ENCODE results near the gene RNASEL.
"Not testable (repeated sequence)": the region's sequence is repeated elsewhere in the genome, so short reads cannot be mapped to it uniquely, and the experiment has no call there.

The RNASEL gene

GRCh38 chr1:182533896-182534295, 55.2 kb downstream of the RNASEL start:
- no peaks in the 10 kb centered on the region for H3K36me3 ChIP-seq (ENCODE audit: control insufficient read depth in 2 of 2, insufficient read depth in 1 of 2, low read length in 2 of 2)
- H3K4me1 ChIP-seq (ENCODE audit: control insufficient read depth, insufficient read depth, low read length): no peaks in the 10 kb centered on the region
- H3K9me3 ChIP-seq (ENCODE audit: control insufficient read depth, insufficient read depth, low read depth, low read length): no peaks in the 10 kb centered on the region
- ChIA-PET POLR2A (no interaction called here), CTCF (interaction anchor here (2.6 kb wide), 1 partner anchor 251 kb away, joined by 7 read pairs; no protein-coding TSS in a partner anchor)
- H3K27ac ChIP-seq (ENCODE audit: extremely low read depth, low read depth, low read length): no peak overlapping the region
- TF ChIP-seq ZNF510 (tag by site-specific recombination; IDR thresholded peaks at IDR 0.05; ENCODE audit: insufficient replicate concordance): no peak
- TF ChIP-seq, protein P1, sequence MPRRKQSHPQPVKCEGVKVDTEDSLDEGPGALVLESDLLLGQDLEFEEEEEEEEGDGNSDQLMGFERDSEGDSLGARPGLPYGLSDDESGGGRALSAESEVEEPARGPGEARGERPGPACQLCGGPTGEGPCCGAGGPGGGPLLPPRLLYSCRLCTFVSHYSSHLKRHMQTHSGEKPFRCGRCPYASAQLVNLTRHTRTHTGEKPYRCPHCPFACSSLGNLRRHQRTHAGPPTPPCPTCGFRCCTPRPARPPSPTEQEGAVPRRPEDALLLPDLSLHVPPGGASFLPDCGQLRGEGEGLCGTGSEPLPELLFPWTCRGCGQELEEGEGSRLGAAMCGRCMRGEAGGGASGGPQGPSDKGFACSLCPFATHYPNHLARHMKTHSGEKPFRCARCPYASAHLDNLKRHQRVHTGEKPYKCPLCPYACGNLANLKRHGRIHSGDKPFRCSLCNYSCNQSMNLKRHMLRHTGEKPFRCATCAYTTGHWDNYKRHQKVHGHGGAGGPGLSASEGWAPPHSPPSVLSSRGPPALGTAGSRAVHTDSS (tag by site-specific recombination; IDR thresholded peaks at IDR 0.05): no peak
- no peak for TF ChIP-seq ZNF623 (tag by site-specific recombination; IDR thresholded peaks at IDR 0.05)
- TF ChIP-seq, protein P2, sequence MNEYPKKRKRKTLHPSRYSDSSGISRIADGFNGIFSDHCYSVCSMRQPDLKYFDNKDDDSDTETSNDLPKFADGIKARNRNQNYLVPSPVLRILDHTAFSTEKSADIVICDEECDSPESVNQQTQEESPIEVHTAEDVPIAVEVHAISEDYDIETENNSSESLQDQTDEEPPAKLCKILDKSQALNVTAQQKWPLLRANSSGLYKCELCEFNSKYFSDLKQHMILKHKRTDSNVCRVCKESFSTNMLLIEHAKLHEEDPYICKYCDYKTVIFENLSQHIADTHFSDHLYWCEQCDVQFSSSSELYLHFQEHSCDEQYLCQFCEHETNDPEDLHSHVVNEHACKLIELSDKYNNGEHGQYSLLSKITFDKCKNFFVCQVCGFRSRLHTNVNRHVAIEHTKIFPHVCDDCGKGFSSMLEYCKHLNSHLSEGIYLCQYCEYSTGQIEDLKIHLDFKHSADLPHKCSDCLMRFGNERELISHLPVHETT (tag by site-specific recombination; IDR thresholded peaks at IDR 0.05): no peak
- TF ChIP-seq, protein P3, sequence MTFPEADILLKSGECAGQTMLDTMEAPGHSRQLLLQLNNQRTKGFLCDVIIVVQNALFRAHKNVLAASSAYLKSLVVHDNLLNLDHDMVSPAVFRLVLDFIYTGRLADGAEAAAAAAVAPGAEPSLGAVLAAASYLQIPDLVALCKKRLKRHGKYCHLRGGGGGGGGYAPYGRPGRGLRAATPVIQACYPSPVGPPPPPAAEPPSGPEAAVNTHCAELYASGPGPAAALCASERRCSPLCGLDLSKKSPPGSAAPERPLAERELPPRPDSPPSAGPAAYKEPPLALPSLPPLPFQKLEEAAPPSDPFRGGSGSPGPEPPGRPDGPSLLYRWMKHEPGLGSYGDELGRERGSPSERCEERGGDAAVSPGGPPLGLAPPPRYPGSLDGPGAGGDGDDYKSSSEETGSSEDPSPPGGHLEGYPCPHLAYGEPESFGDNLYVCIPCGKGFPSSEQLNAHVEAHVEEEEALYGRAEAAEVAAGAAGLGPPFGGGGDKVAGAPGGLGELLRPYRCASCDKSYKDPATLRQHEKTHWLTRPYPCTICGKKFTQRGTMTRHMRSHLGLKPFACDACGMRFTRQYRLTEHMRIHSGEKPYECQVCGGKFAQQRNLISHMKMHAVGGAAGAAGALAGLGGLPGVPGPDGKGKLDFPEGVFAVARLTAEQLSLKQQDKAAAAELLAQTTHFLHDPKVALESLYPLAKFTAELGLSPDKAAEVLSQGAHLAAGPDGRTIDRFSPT (tag by site-specific recombination; IDR thresholded peaks at IDR 0.05): no peak
- no peak for TF ChIP-seq ZFP3 (tag by site-specific recombination; IDR thresholded peaks at IDR 0.05; ENCODE audit: low read depth)
- no peak overlapping the region for H3K4me3 ChIP-seq (ENCODE audit: low read depth, low read length)

- H3K9me3 ChIP-seq (ENCODE audit: control insufficient read depth, insufficient read depth, low read depth, low read length); H3K36me3 ChIP-seq (ENCODE audit: control insufficient read depth in 2 of 2, insufficient read depth in 1 of 2, low read length in 2 of 2); H3K4me1 ChIP-seq (ENCODE audit: control insufficient read depth, insufficient read depth, low read length); CTCF ChIA-PET; POLR2A ChIA-PET; H3K27ac ChIP-seq (ENCODE audit: extremely low read depth, low read depth, low read length); H3K4me3 ChIP-seq (ENCODE audit: low read depth, low read length): not testable (repeated sequence)
These were observed 60.9 kb downstream of the RNASEL start for GRCh38 chr1:182528206-182528605.

DNA sequence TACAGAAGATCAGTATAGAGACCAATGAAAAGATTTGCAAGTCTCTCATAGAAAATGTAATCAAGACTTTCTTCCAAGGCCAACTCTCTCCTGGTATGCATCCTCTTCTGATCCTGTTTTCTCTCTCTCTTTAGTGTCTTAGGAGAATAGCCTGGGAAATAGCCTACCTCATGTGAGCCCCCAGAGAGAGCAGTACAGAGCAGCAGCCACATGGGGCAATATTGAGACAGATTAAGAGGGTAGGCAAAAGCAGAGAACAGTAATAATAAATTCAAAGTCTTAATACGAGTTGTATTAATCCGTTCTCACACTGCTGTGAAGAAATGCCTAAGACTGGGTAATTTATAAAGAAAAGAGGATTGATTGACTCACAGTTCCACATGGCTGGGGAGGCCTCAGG, 61.4 kb downstream of the RNASEL start:
- H3K4me1 ChIP-seq (ENCODE audit: control insufficient read depth, insufficient read depth, low read length): no peaks in the 10 kb centered on the region
- POLR2A ChIA-PET: no interaction called here
- no peak overlapping the region for H3K27ac ChIP-seq (ENCODE audit: extremely low read depth, low read depth, low read length)
- no peak overlapping the region for H3K4me3 ChIP-seq (ENCODE audit: low read depth, low read length)
- CTCF ChIA-PET: no interaction called here
- TF ChIP-seq, protein P1 (tag by site-specific recombination; IDR thresholded peaks at IDR 0.05): no peak
- TF ChIP-seq TRIM28 (IDR thresholded peaks at IDR 0.05; ENCODE audit: borderline replicate concordance, low read length) (no peak), ZNF792 (tag by site-specific recombination; IDR thresholded peaks at IDR 0.05) (no peak)
- TF ChIP-seq, protein P4, sequence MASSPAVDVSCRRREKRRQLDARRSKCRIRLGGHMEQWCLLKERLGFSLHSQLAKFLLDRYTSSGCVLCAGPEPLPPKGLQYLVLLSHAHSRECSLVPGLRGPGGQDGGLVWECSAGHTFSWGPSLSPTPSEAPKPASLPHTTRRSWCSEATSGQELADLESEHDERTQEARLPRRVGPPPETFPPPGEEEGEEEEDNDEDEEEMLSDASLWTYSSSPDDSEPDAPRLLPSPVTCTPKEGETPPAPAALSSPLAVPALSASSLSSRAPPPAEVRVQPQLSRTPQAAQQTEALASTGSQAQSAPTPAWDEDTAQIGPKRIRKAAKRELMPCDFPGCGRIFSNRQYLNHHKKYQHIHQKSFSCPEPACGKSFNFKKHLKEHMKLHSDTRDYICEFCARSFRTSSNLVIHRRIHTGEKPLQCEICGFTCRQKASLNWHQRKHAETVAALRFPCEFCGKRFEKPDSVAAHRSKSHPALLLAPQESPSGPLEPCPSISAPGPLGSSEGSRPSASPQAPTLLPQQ (tag by site-specific recombination; IDR thresholded peaks at IDR 0.05): no peak
- no peaks in the 10 kb centered on the region for H3K9me3 ChIP-seq (ENCODE audit: control insufficient read depth, insufficient read depth, low read depth, low read length)
- no peaks in the 10 kb centered on the region for H3K36me3 ChIP-seq (ENCODE audit: control insufficient read depth in 2 of 2, insufficient read depth in 1 of 2, low read length in 2 of 2)

DNA sequence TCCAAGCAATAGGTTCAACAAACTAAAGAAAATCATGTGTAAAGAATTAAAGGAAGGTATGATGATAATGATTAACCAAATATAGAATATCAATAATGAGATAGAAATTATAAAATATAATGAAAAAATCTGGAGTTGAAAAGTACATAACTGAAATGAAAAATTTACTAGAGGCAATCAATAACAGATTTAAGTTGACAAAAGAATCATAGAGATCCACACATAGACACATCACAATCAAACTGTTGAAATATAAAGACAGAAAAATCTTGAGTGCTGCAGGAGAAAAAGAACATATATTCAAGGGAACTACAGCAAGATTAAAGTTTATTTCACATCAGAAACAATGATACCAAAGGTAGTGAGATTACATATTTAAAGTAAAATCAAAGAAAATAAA, 63.7 kb downstream of the RNASEL start:
- no peak overlapping the region for H3K27ac ChIP-seq (ENCODE audit: extremely low read depth, low read depth, low read length)
- CTCF ChIA-PET: no interaction called here
- H3K4me3 ChIP-seq (ENCODE audit: low read depth, low read length): no peak overlapping the region
- H3K4me1 ChIP-seq (ENCODE audit: control insufficient read depth, insufficient read depth, low read length): no peaks in the 10 kb centered on the region
- H3K9me3 ChIP-seq (ENCODE audit: control insufficient read depth, insufficient read depth, low read depth, low read length): no peaks in the 10 kb centered on the region
- H3K36me3 ChIP-seq (ENCODE audit: control insufficient read depth in 2 of 2, insufficient read depth in 1 of 2, low read length in 2 of 2): no peaks in the 10 kb centered on the region
- TF ChIP-seq, protein P5, sequence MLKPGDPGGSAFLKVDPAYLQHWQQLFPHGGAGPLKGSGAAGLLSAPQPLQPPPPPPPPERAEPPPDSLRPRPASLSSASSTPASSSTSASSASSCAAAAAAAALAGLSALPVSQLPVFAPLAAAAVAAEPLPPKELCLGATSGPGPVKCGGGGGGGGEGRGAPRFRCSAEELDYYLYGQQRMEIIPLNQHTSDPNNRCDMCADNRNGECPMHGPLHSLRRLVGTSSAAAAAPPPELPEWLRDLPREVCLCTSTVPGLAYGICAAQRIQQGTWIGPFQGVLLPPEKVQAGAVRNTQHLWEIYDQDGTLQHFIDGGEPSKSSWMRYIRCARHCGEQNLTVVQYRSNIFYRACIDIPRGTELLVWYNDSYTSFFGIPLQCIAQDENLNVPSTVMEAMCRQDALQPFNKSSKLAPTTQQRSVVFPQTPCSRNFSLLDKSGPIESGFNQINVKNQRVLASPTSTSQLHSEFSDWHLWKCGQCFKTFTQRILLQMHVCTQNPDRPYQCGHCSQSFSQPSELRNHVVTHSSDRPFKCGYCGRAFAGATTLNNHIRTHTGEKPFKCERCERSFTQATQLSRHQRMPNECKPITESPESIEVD (tag by site-specific recombination; IDR thresholded peaks at IDR 0.05): no peak
- TF ChIP-seq SETDB1 (IDR thresholded peaks at IDR 0.05; ENCODE audit: insufficient read length, low read length): peak; percentile 60
- POLR2A ChIA-PET: no interaction called here

Data from HEK293 (cell line).